Measurements from ENCODE around the gene HDAC5.
"Not testable (repeated sequence)": the region's sequence is repeated elsewhere in the genome, so short reads cannot be mapped to it uniquely, and the experiment has no call there.

The HDAC5 gene

DNA sequence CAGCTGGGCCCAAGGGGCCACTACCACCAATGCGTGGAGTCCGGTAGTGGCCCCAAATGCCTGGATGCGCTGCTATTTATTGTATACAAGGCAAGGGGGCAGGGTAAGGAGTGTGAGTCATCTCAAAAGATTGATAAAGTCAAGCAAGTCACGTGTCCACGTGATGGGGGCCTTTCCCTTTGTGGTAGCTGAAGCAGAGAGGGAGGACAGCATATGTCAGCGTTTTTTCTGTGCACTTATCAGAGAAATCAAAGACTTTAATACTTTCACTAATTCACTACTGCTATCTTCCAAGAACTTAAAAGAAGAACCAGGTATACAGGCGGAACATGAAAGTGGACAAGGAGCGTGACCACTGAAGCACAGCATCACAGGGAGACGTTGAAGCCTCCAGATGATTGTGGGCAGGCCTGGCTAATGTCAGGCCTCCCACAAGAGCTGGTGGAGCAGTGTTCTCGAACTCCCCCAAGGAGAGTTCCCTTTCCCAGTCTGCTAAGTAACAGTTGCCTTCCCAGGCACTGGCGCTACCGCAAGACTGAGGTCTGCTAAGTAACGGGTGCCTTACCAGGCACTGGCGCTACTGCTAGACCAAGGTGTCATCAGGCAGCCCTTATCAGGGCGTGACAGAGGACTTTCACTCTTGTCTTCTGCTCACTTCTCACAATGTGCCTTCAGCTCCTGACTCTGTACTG, 36.2 kb upstream of the HDAC5 start:
- DNase-seq (ENCODE audit: low read depth): no peak
- no peak overlapping the region for H3K4me3 ChIP-seq (ENCODE audit: control insufficient read depth, low read depth, low read length)
- TF ChIP-seq CTCF (IDR thresholded peaks at IDR 0.05; ENCODE audit: control insufficient read depth, insufficient read depth, low read depth, low read length, missing control alignments): no peak

DNA sequence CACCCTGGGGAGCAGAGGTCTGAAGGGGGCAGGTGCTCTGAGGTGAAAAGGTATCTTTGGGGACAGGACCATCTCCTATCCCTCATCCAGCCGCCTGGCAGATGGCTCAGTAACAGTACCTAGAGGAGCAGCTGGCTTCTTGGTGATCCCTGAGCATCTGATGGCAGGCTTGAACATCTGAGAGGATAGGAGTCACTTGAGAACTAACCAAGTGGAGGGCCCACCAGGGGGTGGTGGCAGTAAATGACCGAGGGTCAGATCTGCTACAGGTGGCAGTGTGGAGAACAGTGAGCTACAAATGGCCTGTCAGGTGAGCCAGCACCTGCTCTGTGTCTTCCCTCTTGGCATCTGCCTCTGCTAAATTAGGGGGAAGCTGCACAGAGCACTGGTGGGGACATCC, 32.0 kb upstream of the HDAC5 start:
- no peak for TF ChIP-seq CTCF (IDR thresholded peaks at IDR 0.05; ENCODE audit: control insufficient read depth, insufficient read depth, low read depth, low read length, missing control alignments)
- no peak overlapping the region for H3K4me3 ChIP-seq (ENCODE audit: control insufficient read depth, low read depth, low read length)
- no peak for DNase-seq (ENCODE audit: low read depth)

DNA sequence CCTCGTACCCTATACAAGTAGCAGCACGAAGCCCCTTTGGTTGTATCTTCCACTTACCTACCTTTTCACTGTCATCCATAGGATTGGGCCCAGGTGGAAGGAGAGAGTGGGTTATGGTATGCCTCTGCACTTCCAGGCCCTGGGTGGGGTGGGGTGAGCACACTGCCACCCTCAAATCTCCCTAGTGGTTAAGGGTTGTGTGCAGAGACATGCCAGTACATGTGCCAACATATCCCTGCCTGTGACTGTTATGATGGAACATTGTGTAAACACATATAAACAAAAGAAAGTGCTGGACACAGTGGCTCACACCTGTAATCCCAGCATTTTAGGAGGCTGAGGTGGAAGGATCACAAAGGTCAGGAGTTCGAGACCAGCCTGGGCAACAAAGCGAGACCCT, 29.4 kb upstream of the HDAC5 start:
- no peak overlapping the region for H3K4me3 ChIP-seq (ENCODE audit: control insufficient read depth, low read depth, low read length)
- no peak for DNase-seq (ENCODE audit: low read depth)
- TF ChIP-seq CTCF (IDR thresholded peaks at IDR 0.05; ENCODE audit: control insufficient read depth, insufficient read depth, low read depth, low read length, missing control alignments): no peak

DNA sequence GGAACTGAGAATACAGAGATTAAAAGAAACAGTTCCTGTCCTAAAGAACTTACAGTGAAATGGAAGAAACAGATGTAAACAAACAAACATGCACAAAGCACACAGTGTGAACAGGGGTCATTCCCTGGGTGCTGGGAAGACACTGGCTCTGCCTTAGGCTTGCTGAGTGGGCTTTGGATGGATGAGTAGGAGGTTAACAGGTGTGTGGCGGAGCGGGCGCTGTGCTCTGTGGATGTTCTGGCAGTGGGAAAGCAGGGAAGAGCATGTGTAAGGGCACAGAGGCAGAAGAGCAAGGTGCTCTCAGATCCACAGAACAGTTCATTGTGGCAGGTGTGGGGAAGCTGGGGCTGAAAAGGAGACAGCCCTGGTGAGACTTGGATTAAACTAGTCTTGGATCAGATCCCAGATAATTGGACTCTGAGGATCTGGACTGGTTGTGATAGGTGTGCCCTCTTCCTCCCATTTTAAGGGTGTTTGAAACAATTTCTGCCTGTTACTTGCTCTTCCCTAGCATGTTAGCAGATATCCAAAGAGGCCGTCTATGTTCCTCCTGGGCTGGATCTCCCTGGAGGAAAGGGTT, 26.4 kb upstream of the HDAC5 start:
- no peak for TF ChIP-seq CTCF (IDR thresholded peaks at IDR 0.05; ENCODE audit: control insufficient read depth, insufficient read depth, low read depth, low read length, missing control alignments)
- H3K4me3 ChIP-seq (ENCODE audit: control insufficient read depth, low read depth, low read length): no peak overlapping the region
- no peak for DNase-seq (ENCODE audit: low read depth)

DNA sequence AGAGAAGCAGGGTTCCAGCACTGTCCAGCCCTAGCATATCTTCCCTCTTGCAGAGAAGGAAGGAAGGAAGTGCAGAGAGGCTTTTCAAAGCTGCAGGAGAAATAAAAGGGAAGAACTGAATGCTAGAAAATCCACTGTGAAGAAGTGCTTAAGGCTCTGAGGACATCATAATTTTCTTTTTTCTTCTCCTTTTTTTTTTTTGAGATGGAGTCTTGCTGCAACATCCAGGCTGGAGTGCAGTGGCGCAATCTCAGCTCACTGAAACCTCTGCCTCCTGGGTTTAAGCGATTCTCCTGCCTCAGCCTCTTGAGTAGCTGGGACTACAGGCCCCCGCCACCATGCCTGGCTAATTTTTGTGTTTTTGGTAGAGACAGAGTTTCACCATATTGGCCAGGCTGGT, 25.6 kb upstream of the HDAC5 start:
- not testable (repeated sequence) for DNase-seq (ENCODE audit: low read depth); H3K4me3 ChIP-seq (ENCODE audit: control insufficient read depth, low read depth, low read length)

DNA sequence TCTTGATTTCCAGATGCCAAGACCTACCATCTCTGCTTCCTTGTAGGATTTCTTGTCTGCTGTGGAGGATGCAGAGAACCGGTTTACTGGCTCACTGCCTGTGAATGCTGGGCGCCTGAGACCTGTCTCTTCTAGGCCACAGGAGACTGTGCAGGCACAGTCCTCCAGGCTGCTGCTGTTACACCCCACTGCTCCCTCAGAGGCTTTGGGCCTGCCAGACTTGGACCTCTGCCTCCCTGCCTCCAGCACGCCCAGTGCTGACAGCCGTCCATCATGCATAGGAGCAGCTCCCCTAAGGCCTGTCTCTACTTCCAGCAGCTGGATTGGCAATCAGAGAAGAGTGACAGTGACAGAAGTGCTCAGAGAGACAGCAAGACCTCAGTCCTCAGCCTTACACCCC, 24.4 kb upstream of the HDAC5 start:
- H3K4me3 ChIP-seq (ENCODE audit: control insufficient read depth, low read depth, low read length): no peak overlapping the region
- no peak for TF ChIP-seq CTCF (IDR thresholded peaks at IDR 0.05; ENCODE audit: control insufficient read depth, insufficient read depth, low read depth, low read length, missing control alignments)
- no peak for DNase-seq (ENCODE audit: low read depth)

DNA sequence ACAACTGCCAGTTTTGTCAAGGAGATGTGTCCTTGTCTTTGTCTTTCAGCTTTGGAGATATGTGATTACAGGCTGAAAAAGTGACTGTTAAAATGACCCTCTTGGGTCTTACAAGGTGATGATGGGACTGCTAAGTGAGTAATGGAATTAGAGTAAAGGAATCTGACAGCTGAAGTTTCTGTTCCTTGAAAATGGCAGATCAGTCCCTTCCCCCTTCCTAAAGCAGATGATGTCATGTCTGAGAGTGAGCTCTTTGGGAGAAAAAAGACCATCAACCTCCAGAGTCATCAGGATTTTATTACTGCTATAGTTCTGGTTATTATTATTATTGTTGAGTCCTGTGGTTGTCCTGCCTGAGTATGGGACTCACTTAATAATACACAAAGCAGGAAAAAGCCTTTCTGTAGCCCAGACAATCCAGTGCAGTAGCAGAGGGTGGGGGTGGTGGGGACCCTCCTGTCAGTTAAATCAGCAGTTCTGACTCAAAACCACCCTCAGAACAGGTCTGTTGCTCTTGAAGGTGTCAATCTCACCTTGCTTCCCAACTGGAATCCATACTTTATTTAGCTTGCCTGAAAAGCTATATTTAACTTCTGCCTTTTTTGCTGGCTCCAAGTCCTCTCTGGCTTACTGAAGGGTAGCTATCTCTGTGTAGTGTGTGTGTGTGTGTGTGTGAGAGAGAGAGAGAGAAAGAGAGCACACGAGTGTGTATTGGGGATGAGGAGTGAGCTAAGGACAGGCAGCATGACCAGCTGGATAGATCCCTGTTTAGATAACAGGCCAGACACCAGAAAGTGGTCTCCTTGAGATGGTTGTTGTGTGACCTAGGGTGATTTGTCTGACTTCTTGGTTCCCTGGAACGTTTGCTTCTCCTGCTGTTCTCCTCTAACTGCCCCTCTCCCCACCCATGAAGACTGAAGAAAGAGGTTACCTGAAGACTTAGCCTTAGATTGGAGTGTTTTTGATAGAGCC, 23.2 kb upstream of the HDAC5 start:
- TF ChIP-seq CTCF (IDR thresholded peaks at IDR 0.05; ENCODE audit: control insufficient read depth, insufficient read depth, low read depth, low read length, missing control alignments): no peak
- no peak for DNase-seq (ENCODE audit: low read depth)

More for the DNA sequence above, 23.2 kb upstream of the HDAC5 start:
- no peak overlapping the region for H3K4me3 ChIP-seq (ENCODE audit: control insufficient read depth, low read depth, low read length)

All from AG09309 (cell line).